IPS DF 4.7 (cell line): ENCODE measurements around the gene IFRD2.
"Not testable (repeated sequence)": the region's sequence is repeated elsewhere in the genome, so short reads cannot be mapped to it uniquely, and the experiment has no call there.

Source experiments
- DNase-seq: peaks from one replicate; pipeline ENCODE4 v3.0.0-alpha.2; 2013; ENCODE audit warnings: low spot score; ENCODE audit errors: extremely low read depth

IFRD2 gene

GRCh38 chr3:50268276-50268675 is 24.0 kb downstream of the IFRD2 start:
- no peak for DNase-seq

GRCh38 chr3:50267280-50267913 is 24.8 kb downstream of the IFRD2 start:
- no peak for DNase-seq

- no peak for DNase-seq
Observed at GRCh38 chr3:50266836-50267235, 25.4 kb downstream of the IFRD2 start.

GRCh38 chr3:50266017-50266416 is 26.2 kb downstream of the IFRD2 start:
- DNase-seq = no peak

DNA sequence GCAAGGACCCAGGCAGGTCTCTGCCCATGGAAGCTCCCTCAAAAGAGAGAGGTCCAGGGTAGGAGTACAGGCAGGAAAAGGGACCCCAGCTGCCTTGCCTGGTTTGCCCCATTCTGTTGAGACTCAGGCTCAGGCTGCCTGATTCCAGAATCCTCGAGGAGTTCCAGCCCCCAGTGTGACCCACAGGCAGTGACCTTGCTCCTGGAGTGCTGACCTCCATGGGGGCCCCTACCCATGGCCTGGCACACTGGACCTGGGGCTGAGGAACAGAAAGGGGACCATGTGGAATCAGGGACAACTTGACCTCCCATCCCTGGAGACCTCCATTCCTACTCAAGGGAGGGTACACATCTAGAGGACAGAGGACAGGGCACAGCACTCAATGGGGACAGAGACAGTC is 26.7 kb downstream of the IFRD2 start:
- DNase-seq = no peak

- no peak for DNase-seq
Observed at GRCh38 chr3:50264964-50265485, 27.2 kb downstream of the IFRD2 start.

GRCh38 chr3:50264383-50264963 is 27.8 kb downstream of the IFRD2 start:
- no peak for DNase-seq

DNA sequence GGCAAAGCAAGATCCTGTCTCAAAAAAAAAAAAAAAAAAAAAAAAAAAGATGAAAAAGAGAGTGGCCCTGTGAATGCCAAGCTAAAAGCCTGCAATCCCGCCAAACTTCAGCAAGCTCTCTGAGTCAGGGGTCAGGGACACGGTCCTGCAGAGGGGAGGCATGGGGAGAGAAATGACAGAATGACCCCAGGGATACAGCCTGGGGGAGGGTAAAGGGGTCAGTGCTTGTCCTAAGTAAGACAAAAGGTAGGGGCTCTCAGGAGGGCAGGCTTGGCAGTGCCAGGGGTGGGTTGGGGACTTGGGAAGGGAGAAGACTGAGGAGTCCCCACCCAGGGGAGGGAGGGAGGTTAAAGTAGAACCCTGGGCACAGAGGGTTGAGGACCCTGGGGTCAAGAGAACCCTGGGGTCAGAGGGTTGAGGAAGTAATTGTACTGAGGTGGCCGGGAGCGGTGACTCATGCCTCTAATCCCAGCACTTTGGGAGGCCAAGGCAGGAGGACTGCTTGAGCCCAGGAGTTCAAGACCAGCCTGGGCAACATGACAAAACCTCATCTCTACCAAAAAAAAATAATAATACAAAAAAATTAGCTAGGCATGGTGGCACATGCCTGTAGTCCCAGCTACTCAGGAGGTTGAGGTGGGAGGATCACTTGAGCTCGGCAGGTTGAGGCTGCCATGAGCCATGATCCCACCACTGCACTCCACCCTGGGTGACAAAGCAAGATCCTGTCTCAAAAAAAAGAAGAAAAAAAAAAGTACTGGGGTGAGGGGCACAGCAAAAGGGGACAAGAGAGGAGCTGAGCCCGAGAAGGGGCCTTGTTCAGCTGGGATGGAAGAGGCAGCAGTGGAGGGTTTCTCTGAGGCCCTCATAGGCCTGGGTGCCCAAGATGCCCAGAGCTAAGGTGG is 28.5 kb downstream of the IFRD2 start:
- no peak for DNase-seq

GRCh38 chr3:50262778-50263177 is 29.5 kb downstream of the IFRD2 start:
- DNase-seq = no peak

DNA sequence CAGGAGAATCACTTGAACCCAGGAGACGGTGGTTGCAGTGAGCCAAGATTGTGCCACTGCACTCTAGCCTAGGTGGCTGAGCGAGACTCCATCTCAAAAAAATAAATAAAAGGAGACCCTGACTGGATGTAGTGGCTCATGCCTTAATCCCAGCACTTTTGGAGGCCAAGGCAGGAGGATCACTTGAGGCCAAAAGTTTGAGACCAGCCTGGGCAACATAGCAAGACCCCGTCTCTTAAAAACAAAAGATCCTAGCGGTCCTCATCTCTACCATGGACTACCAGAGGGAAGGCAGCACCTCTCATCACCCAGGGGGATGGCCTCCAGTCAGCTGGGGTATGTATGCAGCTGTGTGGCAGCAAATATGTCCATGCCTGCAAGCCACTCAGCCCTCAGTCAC is 30.0 kb downstream of the IFRD2 start:
- DNase-seq = not testable (repeated sequence)

- DNase-seq = no peak
Observed at GRCh38 chr3:50261505-50261904, 30.7 kb downstream of the IFRD2 start.

- no peak for DNase-seq
Observed at GRCh38 chr3:50260942-50261441, 31.2 kb downstream of the IFRD2 start.

DNA sequence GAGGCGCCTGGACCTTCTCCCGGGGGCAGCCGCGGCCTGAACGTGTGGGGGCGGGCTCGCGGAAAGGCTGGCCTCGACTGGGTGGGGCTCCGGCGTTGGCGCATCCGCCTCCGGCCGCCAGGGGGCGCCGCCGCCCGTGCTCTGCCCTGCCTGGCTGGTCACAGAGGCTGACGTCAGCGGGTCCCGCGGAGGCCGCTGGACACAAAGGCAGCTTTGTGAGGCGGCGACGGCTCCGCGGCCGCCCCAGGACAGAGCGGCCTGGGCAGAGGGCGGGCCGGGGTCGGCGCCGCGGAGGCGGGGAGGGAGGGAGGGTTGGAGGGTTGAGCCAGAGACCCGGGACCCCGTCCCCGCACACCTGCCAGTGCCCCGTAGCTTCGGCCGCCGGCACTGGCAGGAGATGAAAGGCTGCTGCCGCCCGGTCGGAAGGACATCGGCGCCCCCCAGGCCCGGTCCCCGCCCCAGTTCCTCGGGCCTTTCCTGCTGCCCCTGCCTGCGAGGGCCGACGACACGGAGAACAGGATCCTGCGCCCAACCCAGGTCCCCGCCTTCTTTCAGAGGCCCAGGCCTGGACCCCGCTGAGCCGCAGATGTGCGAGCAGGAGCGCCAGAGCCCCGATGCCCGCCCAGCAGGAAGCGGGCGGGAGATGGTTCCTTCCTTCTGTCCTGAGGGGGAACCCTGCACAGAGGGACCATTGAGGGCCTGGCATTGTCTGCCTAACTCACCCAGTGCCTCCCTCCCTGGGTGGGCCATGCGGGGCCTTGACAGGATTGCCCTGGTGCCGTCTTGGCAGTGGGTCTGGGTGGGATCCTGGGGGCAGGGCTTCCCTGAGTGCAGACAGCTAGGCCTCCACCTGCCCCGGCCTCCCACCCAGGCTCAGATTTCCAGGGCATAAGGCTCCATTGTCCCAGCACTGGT is 31.9 kb downstream of the IFRD2 start:
- no peak for DNase-seq

- DNase-seq = no peak
Observed at GRCh38 chr3:50259432-50260026, 32.7 kb downstream of the IFRD2 start.

GRCh38 chr3:50258979-50259378 is 33.2 kb downstream of the IFRD2 start:
- no peak for DNase-seq

- no peak for DNase-seq
Observed at GRCh38 chr3:50258029-50258680, 34.1 kb downstream of the IFRD2 start.

GRCh38 chr3:50256978-50257890 is 35.0 kb downstream of the IFRD2 start:
- no peak for DNase-seq

GRCh38 chr3:50255251-50255615 is 37.0 kb downstream of the IFRD2 start:
- DNase-seq = no peak
